NCI-H128 (cell line): Measurements from ENCODE around the gene ZNF263.
A peak's percentile ranks its signal among the peaks of the same experiment; 100 is the strongest.
"Not testable (repeated sequence)": the region's sequence is repeated elsewhere in the genome, so short reads cannot be mapped to it uniquely, and the experiment has no call there.

ENCODE experiments used
- DNase-seq: peaks from one replicate; lab custom pipeline; 2025; ENCODE audit not compliant: unreplicated experiment; lab: John Stamatoyannopoulos, UW

The ZNF263 gene

DNA sequence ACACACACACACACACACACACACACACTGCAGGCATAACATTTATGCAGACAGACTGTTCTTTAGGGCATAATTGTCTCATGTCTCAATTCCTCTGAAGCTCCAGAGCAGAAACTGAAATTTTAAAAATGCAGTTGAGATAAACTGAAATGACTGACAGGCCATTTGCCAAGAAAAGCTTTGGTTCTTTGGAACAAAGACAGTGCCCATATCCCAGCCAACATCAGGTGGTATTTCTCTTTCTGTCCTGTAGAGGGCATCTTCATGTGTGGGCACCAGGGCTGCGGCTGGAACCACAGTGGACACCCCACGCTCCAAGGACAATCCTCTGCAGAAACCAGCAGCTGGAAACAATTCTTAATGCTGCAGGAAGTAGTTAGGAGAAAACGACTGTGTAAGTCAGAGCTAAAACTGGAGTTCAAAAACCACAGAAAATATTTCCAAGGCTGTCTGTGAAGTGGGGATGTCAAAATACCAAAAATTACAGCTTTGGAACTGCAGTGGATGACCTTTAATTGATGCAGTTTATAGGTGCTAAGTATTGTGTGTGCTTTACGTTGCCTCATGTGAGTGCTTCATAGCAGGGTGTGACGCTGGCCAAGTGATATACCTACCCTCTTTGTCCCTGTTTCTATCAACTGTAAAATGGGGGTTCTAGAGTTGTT is 16.3 kb upstream of the ZNF263 start:
- DNase-seq = no peak

DNA sequence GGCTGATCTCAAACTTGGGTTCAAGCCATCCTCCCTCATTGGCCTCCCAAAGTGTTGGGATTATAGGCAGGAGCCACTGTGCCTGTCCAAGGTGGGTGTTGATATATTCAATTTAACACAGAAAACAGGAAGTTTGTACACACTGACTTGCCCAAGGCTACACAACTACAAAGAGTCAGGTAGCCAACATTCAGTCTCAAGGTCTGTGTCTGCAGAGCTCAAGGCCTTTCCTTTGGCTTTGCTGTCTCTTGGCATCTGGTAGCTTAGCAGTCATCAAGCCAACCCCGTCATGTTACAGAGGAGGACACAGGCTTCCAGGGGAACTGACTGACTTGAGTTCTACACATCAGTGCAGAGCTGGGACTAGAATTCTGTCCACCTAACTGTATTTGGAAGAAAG is 15.0 kb upstream of the ZNF263 start:
- no peak for DNase-seq

DNA sequence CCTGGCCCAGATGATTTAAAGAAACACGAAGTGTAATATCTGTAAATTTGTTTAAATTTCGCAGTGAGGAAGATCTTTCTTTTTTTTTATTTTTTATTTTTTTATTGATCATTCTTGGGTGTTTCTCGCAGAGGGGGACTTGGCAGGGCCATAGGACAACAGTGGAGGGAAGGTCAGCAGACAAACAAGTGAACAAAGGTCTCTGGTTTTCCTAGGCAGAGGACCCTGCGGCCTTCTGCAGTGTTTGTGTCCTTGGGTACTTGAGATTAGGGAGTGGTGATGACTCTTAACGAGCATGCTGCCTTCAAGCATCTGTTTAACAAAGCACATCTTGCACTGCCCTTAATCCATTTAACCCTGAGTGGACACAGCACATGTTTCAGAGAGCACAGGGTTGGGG is 12.6 kb upstream of the ZNF263 start:
- DNase-seq = not testable (repeated sequence)

DNA sequence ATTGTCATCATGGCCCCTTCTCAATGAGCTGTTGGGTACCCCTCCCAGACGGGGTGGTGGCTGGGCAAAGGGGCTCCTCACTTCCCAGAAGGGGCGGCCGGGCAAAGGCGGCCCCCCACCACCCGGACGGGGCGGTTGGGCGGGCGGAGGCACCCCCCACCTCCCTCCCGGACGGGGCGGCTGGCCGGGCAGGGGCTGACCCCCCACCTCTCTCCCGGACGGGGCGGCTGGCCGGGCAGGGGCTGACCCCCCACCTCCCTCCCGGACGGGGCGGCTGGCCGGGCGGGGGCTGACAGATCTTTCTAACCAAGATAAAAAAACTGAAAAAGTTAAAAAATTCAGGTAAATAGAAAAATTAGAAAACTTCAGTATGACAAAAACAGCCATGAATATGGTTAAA is 12.0 kb upstream of the ZNF263 start:
- DNase-seq = not testable (repeated sequence)

DNA sequence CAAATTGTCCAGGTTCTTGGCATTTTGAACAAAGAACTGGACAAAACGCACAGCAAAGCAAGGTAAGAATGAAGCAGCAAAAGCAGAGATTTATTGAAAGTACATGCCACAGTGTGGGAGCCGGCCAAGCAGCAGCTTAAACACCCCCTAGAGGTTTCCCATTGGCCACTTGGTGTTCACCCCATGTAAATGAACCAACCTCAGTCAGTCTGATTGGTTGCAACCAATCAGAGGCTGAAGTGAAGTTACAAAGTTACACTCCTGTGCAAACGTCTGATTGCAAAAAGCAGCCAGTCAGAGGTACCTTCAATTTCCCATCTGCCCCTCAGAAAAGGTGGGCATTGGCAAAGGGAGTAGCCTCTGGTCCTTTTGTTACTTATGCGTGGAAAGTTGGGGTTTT is 8.8 kb upstream of the ZNF263 start:
- DNase-seq = no peak

DNA sequence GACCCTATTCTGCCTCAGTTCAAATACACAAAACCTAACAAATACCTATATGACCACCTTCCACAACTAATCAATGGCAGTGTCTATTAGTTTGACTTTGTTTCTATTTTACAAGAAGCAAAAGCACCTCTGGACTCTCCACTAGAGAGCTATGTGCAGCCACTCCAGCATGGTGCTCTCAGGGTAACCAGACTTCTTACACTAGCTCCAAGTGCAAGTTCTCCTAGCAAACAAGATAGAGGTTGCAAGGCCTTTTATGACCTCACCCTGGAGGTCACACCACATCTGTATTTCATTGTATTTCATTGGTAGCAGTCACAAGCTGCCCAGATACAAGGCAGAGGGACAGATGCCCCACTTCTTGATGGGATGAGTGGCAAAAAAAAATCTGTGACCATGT is 8.3 kb upstream of the ZNF263 start:
- no peak for DNase-seq

DNA sequence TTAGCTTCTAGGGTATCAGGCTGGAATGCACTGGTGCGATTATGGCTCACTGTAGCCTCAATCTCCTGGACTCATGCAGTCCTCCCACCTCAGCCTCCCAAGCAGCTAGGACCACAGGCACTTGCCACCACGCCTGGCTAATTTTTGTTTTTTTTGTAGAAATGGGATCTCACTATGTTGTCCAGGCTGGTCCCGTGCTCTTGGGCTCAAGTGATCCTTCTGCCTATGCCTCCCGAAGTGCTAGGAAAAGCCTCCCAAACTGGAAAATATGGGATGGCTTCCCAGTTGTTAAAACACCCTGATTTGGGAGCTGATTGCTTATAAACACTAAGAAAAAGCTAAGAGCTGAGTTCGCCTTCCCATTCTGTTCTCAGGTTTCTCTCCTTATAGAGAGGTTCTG is 6.6 kb upstream of the ZNF263 start:
- DNase-seq = no peak

DNA sequence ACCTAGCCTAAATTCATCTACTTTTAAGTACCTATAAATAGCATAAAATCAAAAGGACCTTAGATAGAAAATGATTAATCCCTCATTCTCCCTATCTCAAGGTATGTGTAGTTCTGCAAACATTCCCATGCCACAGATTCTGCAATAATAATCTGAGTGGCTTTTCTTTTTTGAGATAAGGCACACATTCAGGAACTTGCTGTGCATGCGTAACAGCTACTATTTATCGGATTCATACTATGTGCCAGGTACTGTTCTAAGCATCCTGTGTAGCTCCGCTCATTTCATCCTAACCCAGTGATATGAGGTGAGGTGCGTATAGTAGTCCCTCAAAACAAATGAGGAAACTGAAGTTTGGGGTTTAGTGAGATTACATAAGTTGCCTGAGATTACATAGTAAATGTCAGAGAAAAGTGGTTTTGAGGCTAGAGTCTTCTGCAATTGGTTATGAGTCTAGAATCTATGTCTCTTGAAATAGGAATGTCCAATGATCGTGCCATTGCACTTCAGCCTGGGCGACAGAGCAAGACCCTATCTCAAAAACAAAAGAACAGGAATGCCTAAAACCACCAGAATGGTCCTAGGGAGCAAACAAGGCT is 2.0 kb upstream of the ZNF263 start:
- DNase-seq = no peak

DNA sequence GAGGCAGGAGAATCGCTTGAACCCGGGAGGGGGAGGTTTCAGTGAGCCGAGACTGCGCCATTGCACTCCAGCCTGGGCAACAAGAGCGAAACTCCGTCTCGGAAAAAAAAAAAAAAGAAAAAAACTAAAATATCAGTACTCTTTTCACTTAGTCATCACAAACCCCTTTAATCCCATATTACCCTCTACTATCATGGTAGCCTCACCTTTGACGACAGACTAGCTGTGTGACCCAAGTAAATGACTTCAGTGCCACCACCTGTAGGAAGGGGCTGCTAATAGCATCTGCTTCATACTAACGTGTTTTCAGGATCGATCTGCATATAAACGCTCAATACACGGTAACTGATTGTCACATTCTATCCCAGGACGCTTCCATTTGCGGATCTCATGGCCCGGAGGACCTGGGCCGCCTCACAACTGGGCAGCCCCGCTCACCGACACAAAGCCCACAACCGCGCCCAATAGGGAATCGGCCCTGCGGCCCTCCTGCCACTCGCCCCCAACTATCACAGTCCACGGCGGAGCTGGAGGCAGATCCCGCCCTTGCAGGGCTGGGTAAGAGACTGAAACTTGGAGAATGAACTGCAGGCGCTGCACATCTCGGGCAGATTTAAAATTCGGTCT is 1.1 kb upstream of the ZNF263 start:
- DNase-seq = peak; percentile 45

DNA sequence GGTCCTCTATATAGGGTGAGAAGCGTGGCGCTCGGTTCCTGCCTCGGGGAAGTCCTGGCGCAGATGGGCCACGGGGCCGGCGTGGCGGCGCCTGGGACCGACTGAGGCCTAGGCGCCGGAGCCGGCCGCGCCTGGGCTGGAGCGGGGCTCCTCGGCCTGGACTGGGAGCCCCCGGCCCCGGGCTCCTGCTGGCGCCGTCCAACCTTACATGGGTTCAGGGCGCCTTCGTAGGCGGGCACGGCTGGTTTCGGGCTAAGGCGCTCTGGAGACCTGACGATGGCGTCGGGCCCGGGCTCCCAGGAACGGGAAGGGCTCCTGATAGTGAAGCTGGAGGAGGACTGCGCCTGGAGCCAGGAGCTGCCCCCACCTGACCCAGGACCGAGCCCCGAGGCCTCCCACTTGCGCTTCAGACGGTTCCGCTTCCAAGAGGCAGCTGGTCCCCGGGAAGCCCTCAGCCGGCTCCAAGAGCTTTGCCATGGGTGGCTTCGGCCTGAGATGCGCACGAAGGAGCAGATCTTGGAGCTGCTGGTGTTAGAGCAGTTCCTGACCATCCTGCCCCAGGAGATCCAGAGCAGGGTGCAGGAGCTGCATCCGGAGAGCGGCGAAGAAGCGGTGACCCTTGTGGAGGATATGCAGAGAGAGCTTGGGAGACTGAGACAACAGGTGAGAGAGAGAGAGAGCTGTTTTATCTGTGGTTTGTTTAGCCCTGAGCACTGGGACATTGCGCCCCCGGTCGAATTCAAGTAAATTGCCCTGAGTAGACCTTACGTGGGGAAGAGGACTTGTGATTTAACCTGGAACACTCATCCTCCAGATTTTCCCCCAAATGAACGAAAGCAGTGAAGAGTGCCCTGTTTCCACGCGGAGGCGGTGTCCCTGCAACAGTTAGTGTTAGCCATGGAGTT is 504 bp downstream of the ZNF263 start:
- no peak for DNase-seq

DNA sequence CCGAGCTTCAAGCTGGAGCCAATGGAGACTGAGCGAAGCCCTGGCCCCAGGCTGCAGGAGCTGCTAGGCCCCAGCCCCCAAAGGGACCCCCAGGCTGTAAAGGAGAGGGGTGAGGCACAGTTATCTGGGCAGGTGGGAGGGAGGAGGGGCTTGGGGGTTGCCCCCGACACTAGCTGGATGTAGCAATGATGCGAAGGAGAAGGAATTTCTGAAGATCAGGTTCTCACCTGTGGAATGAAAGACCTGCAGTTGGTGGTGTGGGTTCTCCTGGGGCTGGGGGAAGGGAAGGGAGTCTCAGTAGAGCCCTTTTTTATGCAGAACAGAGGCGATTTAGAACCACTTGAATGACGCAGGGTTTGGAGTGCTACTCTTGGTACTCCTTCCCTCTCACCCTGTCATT is 1.8 kb downstream of the ZNF263 start:
- DNase-seq = no peak

DNA sequence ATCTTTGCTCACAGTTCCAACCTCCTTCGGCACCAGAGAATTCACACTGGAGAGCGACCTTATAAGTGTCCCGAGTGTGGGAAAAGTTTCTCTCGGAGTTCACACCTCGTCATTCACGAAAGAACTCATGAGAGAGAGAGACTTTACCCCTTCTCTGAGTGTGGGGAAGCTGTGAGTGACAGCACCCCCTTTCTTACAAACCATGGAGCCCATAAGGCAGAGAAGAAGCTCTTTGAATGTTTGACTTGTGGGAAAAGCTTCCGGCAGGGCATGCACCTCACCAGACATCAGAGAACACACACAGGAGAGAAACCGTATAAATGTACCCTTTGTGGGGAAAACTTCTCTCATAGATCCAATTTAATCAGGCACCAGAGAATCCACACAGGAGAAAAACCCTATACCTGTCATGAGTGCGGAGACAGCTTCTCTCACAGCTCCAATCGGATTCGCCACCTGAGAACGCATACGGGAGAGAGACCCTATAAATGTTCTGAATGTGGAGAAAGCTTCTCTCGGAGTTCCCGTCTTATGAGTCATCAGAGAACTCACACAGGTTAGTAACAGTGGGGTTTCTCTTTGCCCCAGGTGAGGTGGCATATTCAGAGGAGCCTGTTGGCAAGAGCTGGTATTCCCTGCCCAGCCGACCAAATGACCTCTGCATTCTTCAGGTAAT is 6.8 kb downstream of the ZNF263 start:
- DNase-seq = no peak

DNA sequence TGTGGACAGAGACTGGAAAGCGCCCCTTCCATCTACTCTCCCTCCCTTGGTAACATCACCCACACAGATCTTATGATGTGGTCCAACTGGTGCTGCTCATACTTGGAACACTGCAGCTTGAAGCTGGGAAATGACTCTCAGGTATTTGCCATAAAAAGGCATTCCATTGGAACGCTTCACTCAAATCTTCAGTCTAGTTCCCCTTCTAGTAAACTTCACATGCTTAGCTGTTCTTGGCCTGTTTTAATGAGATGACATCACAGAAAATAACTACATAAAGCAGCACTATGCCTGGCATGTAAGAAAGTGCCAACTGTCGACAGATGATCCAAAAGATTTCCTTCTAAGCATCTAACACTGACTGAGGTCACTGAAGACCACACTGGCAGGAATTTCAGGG is 9.3 kb downstream of the ZNF263 start:
- no peak for DNase-seq

DNA sequence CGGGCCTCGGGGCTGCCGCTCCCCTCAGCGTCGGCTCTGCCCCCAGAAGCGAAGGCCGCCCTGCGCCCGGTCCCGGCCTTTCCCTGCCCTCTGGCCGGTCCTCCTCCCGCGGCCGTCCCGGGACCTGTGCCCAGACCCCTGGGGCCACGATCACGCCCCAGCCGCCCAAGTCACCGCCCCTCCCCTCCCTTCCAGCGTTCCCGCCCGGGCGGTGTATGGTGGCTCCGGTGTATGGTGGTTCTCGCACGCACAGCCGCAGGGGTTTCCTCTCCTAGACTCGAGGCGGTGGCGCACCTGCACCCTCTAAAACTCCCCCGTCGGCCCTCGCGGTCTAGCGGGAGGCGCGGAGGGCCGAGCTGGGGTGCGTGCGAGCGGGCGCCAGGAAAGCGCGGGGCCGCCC is 11.9 kb downstream of the ZNF263 start:
- no peak for DNase-seq

DNA sequence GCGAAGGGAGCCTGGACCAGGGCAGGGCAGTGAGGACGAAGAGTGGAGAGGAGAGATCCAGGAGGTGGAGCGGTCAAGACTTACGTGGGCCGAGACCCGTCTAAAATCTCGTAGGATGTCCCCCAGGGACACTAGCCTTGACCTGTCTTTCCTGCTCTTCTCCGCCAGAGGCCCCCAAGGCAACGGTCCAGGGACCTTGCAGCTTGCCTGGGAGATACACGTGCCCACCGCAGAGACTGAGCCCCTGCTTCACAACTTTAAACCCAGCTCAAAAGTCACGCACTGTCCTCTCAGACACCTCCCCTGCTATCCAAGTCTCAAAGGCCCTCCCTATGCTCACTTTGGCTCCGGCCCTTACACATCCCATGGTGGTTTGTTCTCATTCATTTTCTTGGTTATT is 12.5 kb downstream of the ZNF263 start:
- DNase-seq = no peak

DNA sequence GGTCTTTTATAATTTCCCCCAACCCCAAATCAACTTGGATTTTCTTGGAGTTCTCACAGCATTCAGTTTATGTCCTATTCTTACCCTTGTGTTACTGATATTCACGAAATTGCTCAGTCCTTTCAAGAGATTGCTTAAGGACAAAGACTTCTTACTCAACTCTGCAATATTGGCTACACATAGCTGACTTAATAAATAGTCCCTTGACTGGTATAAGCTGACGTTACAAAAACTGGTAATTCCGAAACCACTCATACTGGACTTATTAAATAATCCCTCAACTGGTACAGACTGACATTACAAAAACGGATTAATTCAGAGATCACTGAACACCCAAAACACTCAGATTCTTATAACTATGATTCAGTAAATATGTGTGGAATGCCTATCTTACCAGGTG is 21.1 kb downstream of the ZNF263 start:
- DNase-seq = no peak

DNA sequence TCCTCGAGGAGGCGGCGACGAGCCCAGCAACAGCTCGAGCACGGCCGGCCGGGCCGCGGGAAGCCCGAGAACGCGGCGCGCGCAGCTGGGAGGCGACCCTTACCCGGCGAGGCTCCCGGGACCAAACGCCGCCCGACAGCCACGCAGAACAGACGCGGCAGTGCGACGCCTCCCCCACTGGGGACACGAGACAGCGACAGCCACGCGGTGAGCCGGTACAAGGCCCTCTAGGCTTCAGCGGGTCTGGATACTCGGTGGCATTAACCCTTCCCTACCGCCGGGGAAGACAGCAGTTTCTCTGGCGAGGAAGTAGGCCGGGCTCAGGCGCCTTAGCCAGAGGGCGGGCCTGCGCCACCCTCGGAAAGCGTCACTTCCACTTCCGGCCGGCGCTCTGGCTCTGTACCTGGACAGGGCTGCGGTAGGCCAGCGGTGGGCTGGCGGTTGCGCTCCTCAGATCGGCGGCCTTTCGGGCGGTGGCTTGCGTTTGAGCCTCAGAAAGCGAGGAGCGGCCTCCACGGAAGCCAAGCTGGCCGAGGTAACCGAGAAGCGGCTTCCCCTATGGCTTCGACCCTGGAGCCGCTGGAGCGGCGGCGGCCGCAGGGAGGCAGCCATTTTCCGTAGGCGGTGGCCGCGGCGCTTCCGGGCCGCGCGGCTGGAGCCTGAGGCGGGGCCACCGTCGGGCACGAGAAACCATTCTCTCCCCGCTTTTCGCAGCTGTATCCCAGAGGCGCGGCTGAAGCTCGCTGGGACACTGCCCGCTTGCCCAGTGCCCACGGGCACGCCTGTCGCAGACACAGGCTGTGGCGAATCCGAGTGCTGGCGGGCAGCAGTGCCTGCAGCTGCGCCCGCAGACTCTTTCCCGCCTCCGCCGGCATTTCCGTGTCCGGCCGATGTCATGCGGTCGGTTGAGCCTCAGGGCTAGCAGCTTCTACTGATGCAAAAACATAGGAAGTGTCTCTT is 22.1 kb downstream of the ZNF263 start, which contains the start of the genes TIGD7 and ZNF75A:
TSS of gene TIGD7 (minus strand) at position 322 of the 960 bp plus-strand sequence. CDS start 4,816 bp downstream, outside the sequence.
TSS of gene ZNF75A (plus strand) at position 389 of the 960 bp plus-strand sequence. CDS start 2,932 bp downstream, outside the sequence.
- peak; percentile 50 for DNase-seq

DNA sequence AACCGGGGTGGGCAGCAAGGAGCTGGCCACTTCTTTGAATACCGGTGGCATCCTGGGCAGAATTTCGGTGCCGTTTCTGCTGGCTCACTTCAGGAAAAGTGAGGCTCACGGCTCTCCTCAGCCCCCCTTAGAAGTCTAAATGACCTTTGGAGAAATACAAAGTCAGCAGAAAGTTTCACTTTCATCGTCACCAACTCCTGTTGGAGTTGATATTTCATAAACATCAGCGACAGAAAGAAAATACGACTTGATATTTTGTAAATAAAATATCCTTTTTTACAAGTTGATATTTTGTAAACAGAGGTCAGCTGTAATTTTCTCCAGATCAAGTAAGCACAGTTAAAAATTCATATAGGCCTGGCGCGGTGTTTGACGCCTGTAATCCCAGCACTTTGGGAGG is 22.8 kb downstream of the ZNF263 start:
- DNase-seq = no peak

DNA sequence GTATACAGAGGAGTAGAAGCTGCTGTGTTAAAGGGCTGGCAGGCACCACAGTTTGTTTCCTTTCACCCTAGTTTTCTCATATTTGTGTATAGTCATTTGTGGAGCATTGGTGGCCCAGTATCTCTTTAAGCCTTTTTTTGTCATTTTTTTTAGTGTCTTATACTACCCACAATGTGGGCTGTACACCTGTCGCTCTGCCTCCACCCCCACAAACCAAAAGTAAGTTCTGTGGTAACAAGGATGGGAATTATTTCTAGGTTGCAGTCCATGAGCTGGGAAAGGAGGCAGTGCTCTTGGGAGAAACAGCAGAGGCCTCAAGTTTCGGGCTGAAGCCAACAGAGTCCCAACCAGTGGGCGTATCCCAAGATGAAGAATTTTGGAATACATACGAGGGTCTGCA is 28.2 kb downstream of the ZNF263 start:
- DNase-seq = no peak
